GM12864 (cell line): ENCODE measurements around the gene GLIS2.

Experiments used
- DNase-seq: peaks from one replicate; pipeline ENCODE4 v3.0.0-alpha.2; 2011; ENCODE audit warnings: low read depth
- H3K4me3 ChIP-seq: 2 replicates; pipeline ENCODE4 v1.5.1; 2011; ENCODE audit warnings: mild to moderate bottlenecking, low read depth, low read length, control low read depth
- TF ChIP-seq, protein P1 (sequence below): IDR thresholded peaks from 2 replicates; pipeline ENCODE4 v1.5.1; 2011; ENCODE audit warnings: low read depth, mild to moderate bottlenecking, moderate library complexity, low read length, control low read depth, inconsistent platforms; ENCODE audit errors: missing control alignments

GLIS2 gene

DNA sequence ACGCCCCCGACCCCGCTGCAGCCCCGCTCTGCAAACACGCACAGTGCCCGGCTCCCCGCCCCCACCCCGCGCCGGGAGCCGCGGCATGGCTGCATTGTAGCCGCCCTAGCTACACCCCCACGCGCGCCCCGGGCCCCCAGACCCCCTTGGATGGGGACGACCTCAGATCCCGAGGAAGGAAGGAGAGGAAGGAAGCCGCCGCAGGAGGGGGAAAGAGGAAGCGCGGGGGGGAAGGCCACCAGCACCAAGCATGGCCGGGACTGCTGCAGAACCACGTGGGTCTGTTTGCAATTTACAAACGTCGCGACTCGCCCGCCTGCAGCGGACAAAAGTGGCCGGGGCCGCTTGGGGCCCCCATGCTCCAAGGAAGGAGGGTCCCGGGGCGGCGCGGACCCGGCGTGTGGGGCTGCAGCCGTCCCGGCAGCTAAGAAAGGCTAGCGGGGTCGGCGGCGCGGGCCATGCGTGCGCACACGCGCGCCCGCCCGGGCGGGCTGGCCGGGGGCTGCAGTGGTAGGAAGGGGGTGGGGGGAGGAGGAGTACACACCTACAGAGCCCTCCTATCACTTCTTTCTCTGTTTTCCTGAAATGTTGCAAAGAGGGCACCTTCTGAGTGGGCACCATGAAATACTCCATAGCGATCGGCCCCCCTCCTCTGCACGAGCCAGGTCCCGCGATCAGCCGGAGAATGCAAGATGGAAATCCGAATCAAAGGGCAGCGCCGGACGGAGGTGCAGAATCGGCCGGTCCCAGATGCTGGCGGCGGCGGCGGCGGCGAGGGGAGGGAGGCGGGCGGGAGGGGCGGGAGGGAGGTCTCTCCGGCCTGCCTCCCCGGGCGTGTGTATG is 43.5 kb upstream of the GLIS2 start:
- no peak for DNase-seq
- peak overlapping the region; percentile 82 for H3K4me3 ChIP-seq
- TF ChIP-seq, protein P1, sequence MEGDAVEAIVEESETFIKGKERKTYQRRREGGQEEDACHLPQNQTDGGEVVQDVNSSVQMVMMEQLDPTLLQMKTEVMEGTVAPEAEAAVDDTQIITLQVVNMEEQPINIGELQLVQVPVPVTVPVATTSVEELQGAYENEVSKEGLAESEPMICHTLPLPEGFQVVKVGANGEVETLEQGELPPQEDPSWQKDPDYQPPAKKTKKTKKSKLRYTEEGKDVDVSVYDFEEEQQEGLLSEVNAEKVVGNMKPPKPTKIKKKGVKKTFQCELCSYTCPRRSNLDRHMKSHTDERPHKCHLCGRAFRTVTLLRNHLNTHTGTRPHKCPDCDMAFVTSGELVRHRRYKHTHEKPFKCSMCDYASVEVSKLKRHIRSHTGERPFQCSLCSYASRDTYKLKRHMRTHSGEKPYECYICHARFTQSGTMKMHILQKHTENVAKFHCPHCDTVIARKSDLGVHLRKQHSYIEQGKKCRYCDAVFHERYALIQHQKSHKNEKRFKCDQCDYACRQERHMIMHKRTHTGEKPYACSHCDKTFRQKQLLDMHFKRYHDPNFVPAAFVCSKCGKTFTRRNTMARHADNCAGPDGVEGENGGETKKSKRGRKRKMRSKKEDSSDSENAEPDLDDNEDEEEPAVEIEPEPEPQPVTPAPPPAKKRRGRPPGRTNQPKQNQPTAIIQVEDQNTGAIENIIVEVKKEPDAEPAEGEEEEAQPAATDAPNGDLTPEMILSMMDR, result no peak

- no peak for DNase-seq
- TF ChIP-seq, protein P1, result no peak
- peak overlapping the region; percentile 82 for H3K4me3 ChIP-seq
Observed at GRCh38 chr16:4273858-4274311, 42.0 kb upstream of the GLIS2 start.

DNA sequence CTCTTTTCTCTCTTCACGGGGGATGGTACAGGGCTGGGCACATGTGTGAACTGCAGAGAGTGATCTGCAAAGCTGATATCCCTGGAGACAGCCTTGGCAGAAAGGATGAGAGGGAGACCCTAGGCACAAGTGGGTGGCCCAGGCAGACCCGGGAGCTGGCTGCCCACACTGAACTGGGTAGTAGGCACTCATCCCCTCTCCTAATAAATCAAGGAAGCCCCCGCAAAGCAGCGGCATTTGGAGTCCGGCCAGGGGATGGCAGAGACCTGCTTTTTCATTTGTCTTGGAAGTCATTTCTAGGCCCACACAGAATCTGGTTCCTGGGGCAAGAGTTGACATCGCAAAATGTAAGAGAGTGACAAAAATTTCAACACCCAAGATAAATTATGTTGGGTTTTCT is 40.0 kb upstream of the GLIS2 start:
- DNase-seq, result no peak
- no peak overlapping the region for H3K4me3 ChIP-seq
- TF ChIP-seq, protein P1, result no peak

- H3K4me3 ChIP-seq, result no peak overlapping the region
- TF ChIP-seq, protein P1, result no peak
- DNase-seq, result no peak
Observed at GRCh38 chr16:4277987-4278513, 37.8 kb upstream of the GLIS2 start.

DNA sequence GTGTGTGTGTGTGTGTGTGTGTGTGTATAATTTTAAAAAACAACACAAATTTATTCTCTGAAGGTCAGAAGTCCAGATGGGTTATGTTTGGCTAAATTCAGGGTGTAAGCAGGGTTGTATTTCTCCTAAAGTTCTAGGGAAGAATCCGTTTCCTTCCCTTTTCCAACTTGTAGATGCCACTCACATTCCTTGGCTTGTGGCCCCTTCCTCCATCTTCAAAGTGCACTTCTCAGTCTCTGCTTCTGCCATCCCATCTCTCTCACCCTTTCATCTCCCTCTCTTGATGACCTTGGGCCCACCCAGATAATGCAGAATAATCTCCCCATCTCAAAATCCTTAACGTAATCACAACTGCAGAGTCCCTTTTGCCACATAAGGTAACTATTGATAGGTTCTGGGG is 35.2 kb upstream of the GLIS2 start:
- no peak for DNase-seq
- TF ChIP-seq, protein P1, result no peak
- H3K4me3 ChIP-seq, result no peak overlapping the region

- TF ChIP-seq, protein P1, result no peak
- DNase-seq, result no peak
- H3K4me3 ChIP-seq, result no peak overlapping the region
Observed at GRCh38 chr16:4283441-4283840, 32.4 kb upstream of the GLIS2 start.

- TF ChIP-seq, protein P1, result no peak
- DNase-seq, result no peak
- no peak overlapping the region for H3K4me3 ChIP-seq
Observed at GRCh38 chr16:4283939-4284338, 31.9 kb upstream of the GLIS2 start.
